GM18526 (cell line): Measurements from ENCODE around the gene IFRD1.

Experiments
- POLR2A ChIP-seq: IDR thresholded peaks from 3 replicates; pipeline ENCODE4 v1.6.1; 2011; ENCODE audit not compliant: insufficient read length; ENCODE audit errors: extremely low read depth

Gene IFRD1

GRCh38 chr7:112449902-112450806 is at the start of gene IFRD1:
IFRD1 (plus strand) TSS chr7:112450460; CDS start chr7:112450689, 229 bp downstream.
- peak; percentile 99 for TF ChIP-seq POLR2A

- no peak for TF ChIP-seq POLR2A
Observed at GRCh38 chr7:112404321-112404720, 45.9 kb upstream of the IFRD1 start.

GRCh38 chr7:112405286-112405685 is 45.0 kb upstream of the IFRD1 start:
- no peak for TF ChIP-seq POLR2A

- no peak for TF ChIP-seq POLR2A
Observed at GRCh38 chr7:112407261-112407660, 43.0 kb upstream of the IFRD1 start.

GRCh38 chr7:112410092-112410491 is 40.2 kb upstream of the IFRD1 start:
- TF ChIP-seq POLR2A, result no peak

- TF ChIP-seq POLR2A, result no peak
Observed at GRCh38 chr7:112411186-112411795, 39.0 kb upstream of the IFRD1 start.

- TF ChIP-seq POLR2A, result no peak
Observed at GRCh38 chr7:112414855-112415490, 35.3 kb upstream of the IFRD1 start.

- no peak for TF ChIP-seq POLR2A
Observed at GRCh38 chr7:112416127-112416526, 34.1 kb upstream of the IFRD1 start.

- no peak for TF ChIP-seq POLR2A
Observed at GRCh38 chr7:112419543-112420130, 30.6 kb upstream of the IFRD1 start.

- TF ChIP-seq POLR2A, result no peak
Observed at GRCh38 chr7:112420236-112420861, 29.9 kb upstream of the IFRD1 start.

- no peak for TF ChIP-seq POLR2A
Observed at GRCh38 chr7:112421666-112422486, 28.4 kb upstream of the IFRD1 start.

- no peak for TF ChIP-seq POLR2A
Observed at GRCh38 chr7:112422842-112423496, 27.3 kb upstream of the IFRD1 start.

- TF ChIP-seq POLR2A, result no peak
Observed at GRCh38 chr7:112423987-112424386, 26.3 kb upstream of the IFRD1 start.

- no peak for TF ChIP-seq POLR2A
Observed at GRCh38 chr7:112427984-112428383, 22.3 kb upstream of the IFRD1 start.

- no peak for TF ChIP-seq POLR2A
Observed at GRCh38 chr7:112428715-112429114, 21.5 kb upstream of the IFRD1 start.
